CD4-positive, alpha-beta T cell (primary cell): Measurements from ENCODE around the gene ATP6V0E2. TPM values are rescaled to one million over a fixed set of nuclear protein-coding genes. Genes with fewer than 3 reads are reported as not detected.

Source experiments
- ATAC-seq: fragments of 200-7000 bp; cut with Tn5 transposase; one replicate; pipeline ENCODE4 v1.10.0; 2022; ENCODE audit warnings: mild to moderate bottlenecking; ENCODE audit not compliant: poor library complexity
- CTCF ChIA-PET: fragments of 350-600 bp; sonication (Branson Sonifier 250); formaldehyde crosslinking; loops from one replicate; lab custom pipeline; 2021; ENCODE audit warnings: antibody characterized with exemption, inconsistent platforms; lab: Charles Lee
- POLR2A ChIA-PET: fragments of 350-600 bp; sonication (Branson Sonifier 250); formaldehyde crosslinking; loops from one replicate; lab custom pipeline; 2021; ENCODE audit warnings: antibody characterized with exemption, inconsistent platforms; lab: Charles Lee
- DNase-seq, 14 experiments: peaks; one replicate each; pipeline ENCODE4 v3.0.0-alpha.2; 2013 to 2020; ENCODE audit warnings: mixed read lengths in 2 of 14
- H3K27ac ChIP-seq, 2 donors: one replicate each; pipeline versions ENCODE4 v1.5.1 to v1.7.0; 2013; ENCODE audit warnings: low read length in 2 of 2, low read depth in 1 of 2, mild to moderate bottlenecking in 1 of 2
- H3K27me3 ChIP-seq, 2 experiments: 1 replicate in 1 of 2; 2 replicates in 1 of 2; pipeline versions ENCODE4 v1.6.1 to v1.7.0; 2013; ENCODE audit warnings: low read length in 2 of 2, control low read depth in 1 of 2, mild to moderate bottlenecking in 1 of 2, moderate library complexity in 1 of 2; ENCODE audit not compliant: insufficient read depth in 2 of 2, control insufficient read depth in 1 of 2
- H3K36me3 ChIP-seq: one replicate; pipeline ENCODE4 v1.6.1; 2013; ENCODE audit warnings: low read length, control low read depth; ENCODE audit not compliant: insufficient read depth
- H3K4me1 ChIP-seq: one replicate; pipeline ENCODE4 v1.6.1; 2013; ENCODE audit warnings: low read length, control low read depth; ENCODE audit not compliant: insufficient read depth
- H3K4me3 ChIP-seq: one replicate; pipeline ENCODE4 v1.5.1; 2013; ENCODE audit warnings: mild to moderate bottlenecking, low read length, moderate library complexity
- H3K9me3 ChIP-seq, 2 experiments: 1 replicate in 1 of 2; 2 replicates in 1 of 2; pipeline versions ENCODE4 v1.6.1 to v1.7.0; 2013; ENCODE audit warnings: low read length in 2 of 2, mild to moderate bottlenecking in 2 of 2, control low read depth in 1 of 2, moderate library complexity in 1 of 2; ENCODE audit not compliant: control insufficient read depth in 1 of 2, insufficient read depth in 1 of 2
- H3K27ac Mint-ChIP-seq: one replicate; pipeline ENCODE4 v1.8.0; 2020; ENCODE audit warnings: mixed read lengths
- H3K27me3 Mint-ChIP-seq: one replicate; pipeline ENCODE4 v1.8.0; 2021; ENCODE audit warnings: mixed read lengths
- H3K36me3 Mint-ChIP-seq: one replicate; pipeline ENCODE4 v1.8.0; 2021; ENCODE audit warnings: low read depth, mixed read lengths
- H3K4me1 Mint-ChIP-seq: one replicate; pipeline ENCODE4 v1.8.0; 2021; ENCODE audit warnings: low read depth, mixed read lengths
- H3K4me3 Mint-ChIP-seq: one replicate; pipeline ENCODE4 v1.8.0; 2020; ENCODE audit warnings: mild to moderate bottlenecking, mixed read lengths
- H3K9me3 Mint-ChIP-seq: one replicate; pipeline ENCODE4 v1.8.0; 2020; ENCODE audit warnings: mixed read lengths
- intact Hi-C, 2 experiments: fragments of 100-400 bp; cut with DNase I in 1 of 2; cut with micrococcal nuclease in 1 of 2; formaldehyde crosslinking; loops; one replicate each; pipeline versions ENCODE4 v1.15.1 to v1.9.0; 2023 to 2025; cut with DNase I, micrococcal nuclease
- total RNA-seq, 174 experiments: library from RNA in 2 of 174; stranded (reverse) in 2 of 174; gene quantifications; one replicate each; pipeline ENCODE4 v1.2.3 and lab custom pipeline; 2021 to 2026
- TF ChIP-seq, protein P1 (sequence below): fragments of 200-600 bp; IDR thresholded peaks from one replicate; pipeline ENCODE4 v1.8.0; 2022; ENCODE audit warnings: antibody characterized with exemption, mild to moderate bottlenecking

The ATP6V0E2 gene
- total RNA-seq, 2 experiments from 2014 or later, result 23.2 to 24.9 TPM

DNA sequence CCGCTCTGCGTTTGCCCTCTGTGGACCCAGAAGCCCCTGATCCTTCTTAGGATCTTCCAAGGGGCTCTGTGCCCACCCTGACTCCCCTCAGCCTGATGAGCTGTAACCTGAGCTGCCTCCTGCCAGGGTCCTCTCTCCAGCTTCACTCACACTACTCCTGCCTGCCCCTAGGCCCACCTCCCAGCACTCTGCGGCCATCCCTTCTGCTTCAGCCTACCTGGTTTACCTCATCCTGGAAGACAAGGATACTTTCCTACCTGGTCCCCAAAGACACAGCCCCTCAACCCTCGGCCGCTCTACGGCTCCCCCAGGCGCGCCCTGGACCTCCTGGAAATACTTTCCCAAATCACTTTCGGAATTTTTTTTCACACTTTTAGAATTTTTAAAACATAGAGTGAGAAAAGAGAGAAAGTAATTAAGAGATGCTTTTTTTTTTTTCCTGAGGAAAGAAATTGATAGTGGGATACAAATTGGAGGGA is 42.0 kb upstream of the ATP6V0E2 start:
- Histone ChIP-seq H3K36me3 (no peaks in the 10 kb centered on the region), H3K9me3 (no peaks in the 10 kb centered on the region), H3K4me3 (no peak overlapping the region), H3K4me1 (no peaks in the 10 kb centered on the region), H3K27ac (no peak overlapping the region), H3K27me3 (peaks cover 0 to 2% of the 10 kb centered on the region in 2 experiments)
- no peaks in the 10 kb centered on the region for H3K36me3 Mint-ChIP-seq
- POLR2A ChIA-PET, result no interaction called here
- DNase-seq (no peak), ATAC-seq (no peak)
- H3K4me3 Mint-ChIP-seq, result no peak overlapping the region
- CTCF ChIA-PET, result no interaction called here
- H3K27ac Mint-ChIP-seq, result no peak overlapping the region
- H3K4me1 Mint-ChIP-seq, result no peaks in the 10 kb centered on the region
- H3K27me3 Mint-ChIP-seq, result peaks cover 5% of the 10 kb centered on the region
- TF ChIP-seq, protein P1, sequence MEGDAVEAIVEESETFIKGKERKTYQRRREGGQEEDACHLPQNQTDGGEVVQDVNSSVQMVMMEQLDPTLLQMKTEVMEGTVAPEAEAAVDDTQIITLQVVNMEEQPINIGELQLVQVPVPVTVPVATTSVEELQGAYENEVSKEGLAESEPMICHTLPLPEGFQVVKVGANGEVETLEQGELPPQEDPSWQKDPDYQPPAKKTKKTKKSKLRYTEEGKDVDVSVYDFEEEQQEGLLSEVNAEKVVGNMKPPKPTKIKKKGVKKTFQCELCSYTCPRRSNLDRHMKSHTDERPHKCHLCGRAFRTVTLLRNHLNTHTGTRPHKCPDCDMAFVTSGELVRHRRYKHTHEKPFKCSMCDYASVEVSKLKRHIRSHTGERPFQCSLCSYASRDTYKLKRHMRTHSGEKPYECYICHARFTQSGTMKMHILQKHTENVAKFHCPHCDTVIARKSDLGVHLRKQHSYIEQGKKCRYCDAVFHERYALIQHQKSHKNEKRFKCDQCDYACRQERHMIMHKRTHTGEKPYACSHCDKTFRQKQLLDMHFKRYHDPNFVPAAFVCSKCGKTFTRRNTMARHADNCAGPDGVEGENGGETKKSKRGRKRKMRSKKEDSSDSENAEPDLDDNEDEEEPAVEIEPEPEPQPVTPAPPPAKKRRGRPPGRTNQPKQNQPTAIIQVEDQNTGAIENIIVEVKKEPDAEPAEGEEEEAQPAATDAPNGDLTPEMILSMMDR, result no peak
- intact Hi-C loops, result loop anchor here in 1 of 2 experiments (10.0 kb wide), 1 partner anchor 1253 kb away; the partner anchor contains the start of genes AGAP3, FASTK and TMUB1
- H3K9me3 Mint-ChIP-seq, result no peaks in the 10 kb centered on the region

DNA sequence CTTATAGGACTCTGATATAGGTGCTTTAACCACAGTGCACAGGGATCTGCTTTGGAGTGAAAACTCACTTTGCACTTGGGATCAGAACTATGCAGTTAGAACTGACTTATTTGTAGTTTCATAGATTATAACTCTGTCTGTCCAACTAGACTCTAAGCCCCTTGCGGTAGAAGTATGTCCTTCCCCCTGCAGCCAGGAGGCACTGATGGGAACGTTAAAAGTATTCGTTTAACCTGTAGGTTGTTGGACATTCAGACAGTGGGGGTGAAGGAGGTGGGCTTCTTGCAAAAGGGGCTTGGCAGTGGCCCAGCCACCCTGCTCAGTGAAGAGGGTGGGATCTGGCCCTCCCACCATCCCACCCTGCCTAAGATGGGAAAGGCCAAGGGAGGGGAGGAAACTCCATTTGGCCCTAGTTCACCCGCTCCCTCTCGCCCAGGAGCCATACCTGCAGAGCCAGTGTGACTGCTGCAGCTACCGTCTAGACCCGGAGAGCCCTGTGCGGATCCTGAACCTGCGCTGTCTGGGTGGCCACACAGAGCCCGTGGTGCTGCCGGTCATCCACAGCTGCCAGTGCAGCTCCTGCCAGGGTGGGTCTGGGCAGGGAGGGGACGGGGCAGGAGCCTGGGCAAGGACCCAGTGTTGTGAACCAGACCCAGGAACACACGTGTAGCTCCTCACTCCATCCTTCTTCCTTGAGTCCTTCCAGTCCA is 41.3 kb upstream of the ATP6V0E2 start:
- POLR2A ChIA-PET, result no interaction called here
- intact Hi-C loops, result loop anchor here in 1 of 2 experiments (10.0 kb wide), 1 partner anchor 1252 kb away; the partner anchor contains the start of genes AGAP3, FASTK and TMUB1
- CTCF ChIA-PET, result no interaction called here

DNA sequence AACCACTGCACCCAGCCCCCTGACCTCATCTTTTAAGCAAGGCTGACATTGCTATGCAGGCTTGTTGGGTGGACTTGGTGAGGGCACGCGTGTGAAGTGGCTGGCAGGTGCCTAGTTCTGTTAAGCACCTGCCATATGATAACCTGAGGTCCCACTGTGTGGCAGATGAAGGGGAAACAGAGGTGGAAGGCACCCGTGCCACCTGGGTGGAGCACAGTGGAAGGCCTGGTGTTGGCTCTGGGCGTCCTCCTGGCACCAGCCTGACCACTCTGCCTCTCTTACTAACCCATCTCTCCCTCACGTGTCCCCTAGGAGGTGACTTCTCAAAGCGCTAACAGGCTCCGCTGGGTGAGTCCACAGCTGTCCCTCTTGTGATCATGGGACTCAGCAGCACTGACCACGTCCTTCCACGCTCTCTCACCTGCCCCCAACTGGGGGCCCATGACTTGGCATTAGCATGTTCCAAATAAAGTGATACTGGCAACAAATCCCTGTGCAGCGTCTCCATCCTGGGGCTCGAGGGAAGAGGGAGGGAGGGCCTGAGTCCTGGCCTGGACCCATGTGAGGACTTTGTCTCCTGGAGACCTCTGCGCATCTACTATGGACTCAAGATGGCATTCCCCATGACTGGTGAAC is 40.2 kb upstream of the ATP6V0E2 start:
- Mint-ChIP-seq H3K4me1 (peaks cover 10% of the 10 kb centered on the region), H3K27ac (no peak overlapping the region), H3K4me3 (no peak overlapping the region), H3K9me3 (no peaks in the 10 kb centered on the region), H3K27me3 (peaks cover 5% of the 10 kb centered on the region), H3K36me3 (peaks cover 4% of the 10 kb centered on the region)
- no peak for ATAC-seq
- no peak for DNase-seq
- H3K9me3 ChIP-seq, result no peaks in the 10 kb centered on the region
- TF ChIP-seq, protein P1, result no peak
- intact Hi-C loops, result loop anchor here in 1 of 2 experiments (10.0 kb wide), 1 partner anchor 1251 kb away; the partner anchor contains the start of genes AGAP3, FASTK and TMUB1
- CTCF ChIA-PET, result no interaction called here
- H3K4me3 ChIP-seq, result no peak overlapping the region
- POLR2A ChIA-PET, result no interaction called here
- H3K36me3 ChIP-seq, result no peaks in the 10 kb centered on the region
- H3K27me3 ChIP-seq, result peaks cover 0 to 2% of the 10 kb centered on the region in 2 experiments
- H3K27ac ChIP-seq, result no peak overlapping the region
- H3K4me1 ChIP-seq, result peaks cover 6% of the 10 kb centered on the region

More for the DNA sequence above, 41.3 kb upstream of the ATP6V0E2 start:
- ATAC-seq, result no peak
- Mint-ChIP-seq H3K4me3 (no peak overlapping the region), H3K27me3 (peaks cover 5% of the 10 kb centered on the region), H3K27ac (no peak overlapping the region), H3K36me3 (no peaks in the 10 kb centered on the region), H3K9me3 (no peaks in the 10 kb centered on the region), H3K4me1 (peaks cover under 1% of the 10 kb centered on the region)
- Histone ChIP-seq H3K4me3 (no peak overlapping the region), H3K36me3 (no peaks in the 10 kb centered on the region), H3K27me3 (peaks cover 0 to 2% of the 10 kb centered on the region in 2 experiments), H3K27ac (no peak overlapping the region), H3K4me1 (peaks cover under 1% of the 10 kb centered on the region), H3K9me3 (no peaks in the 10 kb centered on the region)
- TF ChIP-seq, protein P1, result no peak
- DNase-seq, result no peak
